Left lung (tissue), 10 donors: Measurements from ENCODE around the gene KRT40. TPM values are rescaled to one million over a fixed set of nuclear protein-coding genes. Genes with fewer than 3 reads are reported as not detected.
A peak's percentile ranks its signal among the peaks of the same experiment; 100 is the strongest.

Experiments used
- ATAC-seq: fragments of 200-7000 bp; cut with Tn5 transposase; one replicate; pipeline ENCODE4 v1.9.1; 2020; ENCODE audit warnings: moderate library complexity
- DNase-seq, 4 donors: peaks; one replicate each; pipeline ENCODE4 v3.0.0-alpha.2; 2013 to 2020
- H3K27ac ChIP-seq, 2 donors: fragments of 200-600 bp; sonication (generic) in 1 of 2; one replicate each; pipeline versions ENCODE4 v1.5.0 to v1.8.0; 2020 to 2021
- H3K27me3 ChIP-seq, 2 donors: fragments of 200-600 bp; sonication (generic) in 1 of 2; one replicate each; pipeline versions ENCODE4 v1.5.0 to v1.8.0; 2020 to 2021
- H3K36me3 ChIP-seq, 2 donors: fragments of 200-600 bp; sonication (generic) in 1 of 2; one replicate each; pipeline versions ENCODE4 v1.5.0 to v1.8.0; 2020 to 2021
- H3K4me1 ChIP-seq, 2 donors: fragments of 200-600 bp; one replicate each; pipeline ENCODE4 v1.8.0; 2021
- H3K4me3 ChIP-seq, 2 donors: fragments of 200-600 bp; sonication (generic) in 1 of 2; one replicate each; pipeline versions ENCODE4 v1.5.0 to v1.8.0; 2020 to 2021; ENCODE audit warnings: mild to moderate bottlenecking in 1 of 2
- H3K9me3 ChIP-seq, 2 donors: fragments of 200-600 bp; sonication (generic) in 1 of 2; one replicate each; pipeline versions ENCODE4 v1.5.0 to v1.8.0; 2020 to 2021
- CTCF ChIP-seq, 2 donors: fragments of 200-600 bp; sonication (generic) in 1 of 2; IDR thresholded peaks; one replicate each; pipeline versions ENCODE4 v1.5.0 to v1.8.0; 2021; ENCODE audit warnings: antibody characterized with exemption in 2 of 2
- intact Hi-C, 2 donors: fragments of 100-400 bp; cut with DNase I; formaldehyde crosslinking; loops; one replicate each; pipeline versions ENCODE4 v1.11.2 to v1.14.2; 2022
- polyA plus RNA-seq, 6 donors: library from polyadenylated mRNA; unstranded; fragments of 120-200 nt; gene quantifications; one replicate each; pipeline ENCODE4 v1.2.1, GENCODE V29; 2013; ENCODE audit not compliant: insufficient read length in 6 of 6
- total RNA-seq, 2 donors: library from RNA; stranded (reverse); fragmentation: NEBNext Ultra II Directional; extraction: Animal tissue kit (Norgen Biotek cat#: 25700); gene quantifications; one replicate each; pipeline ENCODE4 v1.2.1, GENCODE V29; 2021
- donor health status: DM: no; HTN: yes; CAD: no.
- donor health status: DM: no; HTN: no; CAD: no.

KRT40 gene
- total and polyA plus RNA-seq, 8 donors = not detected

GRCh38 chr17:40942553-40942952 is 41.6 kb downstream of the KRT40 start:
- no peak for TF ChIP-seq CTCF (IDR thresholded peaks at IDR 0.05)
- Histone ChIP-seq H3K4me1 (no peaks in the 10 kb centered on the region), H3K4me3 (no peak overlapping the region), H3K27ac (no peak overlapping the region), H3K36me3 (no peaks in the 10 kb centered on the region), H3K27me3 (peaks cover 0 to 24% of the 10 kb centered on the region in 2 donors), H3K9me3 (no peaks in the 10 kb centered on the region)
- no peak for DNase-seq
- intact Hi-C loops = no loop called here
- ATAC-seq = no peak

GRCh38 chr17:40940266-40940665 is 43.9 kb downstream of the KRT40 start:
- no peak for TF ChIP-seq CTCF (IDR thresholded peaks at IDR 0.05)
- intact Hi-C loops = no loop called here
- no peaks in the 10 kb centered on the region for H3K36me3 ChIP-seq
- no peaks in the 10 kb centered on the region for H3K9me3 ChIP-seq
- DNase-seq (no peak), ATAC-seq (no peak)
- peaks cover 0 to 3% of the 10 kb centered on the region in 2 donors for H3K27me3 ChIP-seq
- H3K27ac ChIP-seq = no peak overlapping the region
- no peak overlapping the region for H3K4me3 ChIP-seq
- no peaks in the 10 kb centered on the region for H3K4me1 ChIP-seq

GRCh38 chr17:40938981-40939380 is 45.1 kb downstream of the KRT40 start:
- DNase-seq = no peak
- Histone ChIP-seq H3K9me3 (no peaks in the 10 kb centered on the region), H3K27me3 (no peaks in the 10 kb centered on the region), H3K4me1 (no peaks in the 10 kb centered on the region), H3K36me3 (no peaks in the 10 kb centered on the region), H3K4me3 (no peak overlapping the region), H3K27ac (no peak overlapping the region)
- ATAC-seq = no peak
- intact Hi-C loops = no loop called here
- TF ChIP-seq CTCF (IDR thresholded peaks at IDR 0.05) = no peak

DNA sequence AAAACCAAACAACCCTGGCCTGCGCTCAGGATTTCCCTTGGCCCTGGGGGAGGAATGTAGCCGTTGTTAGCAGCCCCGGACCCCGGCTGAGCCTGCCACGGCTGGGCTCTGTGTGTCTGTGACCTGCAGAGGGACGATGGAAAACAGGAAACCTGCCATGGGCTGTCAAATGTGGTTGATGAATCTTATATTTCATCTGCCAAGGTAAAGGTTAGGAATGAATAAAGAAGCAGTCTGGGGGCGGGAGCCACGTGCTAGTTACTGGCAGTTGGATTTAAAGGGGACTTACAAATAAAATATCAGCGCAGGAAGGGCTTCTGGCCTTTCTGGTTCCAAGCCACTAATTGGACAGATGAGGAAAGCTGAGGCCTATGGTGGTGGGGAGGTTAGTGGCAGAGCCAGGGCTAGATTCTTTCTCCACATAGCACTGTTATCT is 46.7 kb downstream of the KRT40 start, which contains the start of gene KRT23:
TSS of gene KRT23 (minus strand) at position 263 of the 436 bp plus-strand sequence. CDS start 1,043 bp downstream, outside the sequence.
- Histone ChIP-seq H3K27ac (peak within 1 kb of the TSS in 1 of 2 donors; percentile 73), H3K4me3 (peak within 1 kb of the TSS in 1 of 2 donors; percentile 24), H3K9me3 (no peaks in the 10 kb centered on the region), H3K36me3 (no peaks in the 10 kb centered on the region), H3K27me3 (no peaks in the 10 kb centered on the region), H3K4me1 (no peaks in the 10 kb centered on the region)
- ATAC-seq (no peak), DNase-seq (no peak)
- intact Hi-C loops = no loop called here
- TF ChIP-seq CTCF (IDR thresholded peaks at IDR 0.05) = no peak

DNA sequence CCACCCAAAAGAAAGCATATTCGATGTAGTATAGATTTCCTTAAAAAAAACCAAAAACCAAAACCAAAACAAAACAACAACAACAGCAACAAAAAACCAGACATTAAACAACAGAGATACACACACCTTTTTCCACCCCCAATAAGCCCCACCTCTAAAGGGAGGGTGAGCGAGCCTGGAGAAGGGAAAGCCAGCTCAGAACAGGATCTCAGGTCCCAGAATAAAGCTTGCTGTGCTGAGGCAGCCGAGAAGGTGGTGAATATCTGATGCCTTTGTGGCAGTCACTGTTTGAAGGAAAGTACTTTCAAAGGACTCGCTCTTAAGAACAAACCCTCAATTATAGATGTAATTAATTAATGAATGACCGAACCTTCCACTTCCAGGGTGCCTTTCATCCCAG is 47.1 kb downstream of the KRT40 start:
- H3K4me1 ChIP-seq = no peaks in the 10 kb centered on the region
- no peak for TF ChIP-seq CTCF (IDR thresholded peaks at IDR 0.05)
- DNase-seq (no peak), ATAC-seq (no peak)
- H3K27ac ChIP-seq = peak overlapping the region in 1 of 2 donors; percentile 73
- no peak overlapping the region for H3K4me3 ChIP-seq
- H3K27me3 ChIP-seq = no peaks in the 10 kb centered on the region
- intact Hi-C loops = no loop called here
- no peaks in the 10 kb centered on the region for H3K9me3 ChIP-seq
- H3K36me3 ChIP-seq = no peaks in the 10 kb centered on the region
